ENCODE measurements around the gene ODAD2.

GRCh38 chr10:28046579-28046978 is 47.7 kb upstream of the ODAD2 start:
- TF ChIP-seq, protein P1, sequence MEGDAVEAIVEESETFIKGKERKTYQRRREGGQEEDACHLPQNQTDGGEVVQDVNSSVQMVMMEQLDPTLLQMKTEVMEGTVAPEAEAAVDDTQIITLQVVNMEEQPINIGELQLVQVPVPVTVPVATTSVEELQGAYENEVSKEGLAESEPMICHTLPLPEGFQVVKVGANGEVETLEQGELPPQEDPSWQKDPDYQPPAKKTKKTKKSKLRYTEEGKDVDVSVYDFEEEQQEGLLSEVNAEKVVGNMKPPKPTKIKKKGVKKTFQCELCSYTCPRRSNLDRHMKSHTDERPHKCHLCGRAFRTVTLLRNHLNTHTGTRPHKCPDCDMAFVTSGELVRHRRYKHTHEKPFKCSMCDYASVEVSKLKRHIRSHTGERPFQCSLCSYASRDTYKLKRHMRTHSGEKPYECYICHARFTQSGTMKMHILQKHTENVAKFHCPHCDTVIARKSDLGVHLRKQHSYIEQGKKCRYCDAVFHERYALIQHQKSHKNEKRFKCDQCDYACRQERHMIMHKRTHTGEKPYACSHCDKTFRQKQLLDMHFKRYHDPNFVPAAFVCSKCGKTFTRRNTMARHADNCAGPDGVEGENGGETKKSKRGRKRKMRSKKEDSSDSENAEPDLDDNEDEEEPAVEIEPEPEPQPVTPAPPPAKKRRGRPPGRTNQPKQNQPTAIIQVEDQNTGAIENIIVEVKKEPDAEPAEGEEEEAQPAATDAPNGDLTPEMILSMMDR (IDR thresholded peaks at IDR 0.05): no peak
- TF ChIP-seq POLR2AphosphoS5 (IDR thresholded peaks at IDR 0.05; ENCODE audit: low read depth, low read length) (no peak), REST (IDR thresholded peaks at IDR 0.05; ENCODE audit: insufficient read depth in 1 of 2, low read depth in 2 of 2, low read length in 1 of 2) (no peak)
